Lower leg skin (tissue), 4 donors: ENCODE measurements around the gene ANXA6. TPM values are rescaled to one million over a fixed set of nuclear protein-coding genes. Genes with fewer than 3 reads are reported as not detected.
A peak's percentile ranks its signal among the peaks of the same experiment; 100 is the strongest.

Experiments used
- DNase-seq, 2 donors: peaks; one replicate each; pipeline ENCODE4 v3.0.0-alpha.2; 2019; ENCODE audit warnings: low spot score in 2 of 2
- H3K4me3 ChIP-seq: fragments of 200-600 bp; sonication (generic); 2 replicates; pipeline ENCODE4 v1.5.1; 2017; ENCODE audit warnings: mild to moderate bottlenecking, low read depth; ENCODE audit not compliant: poor library complexity, severe bottlenecking
- POLR2A ChIP-seq, 2 donors: fragments of 450-650 bp; IDR thresholded peaks; one replicate each; pipeline ENCODE4 v1.6.1; 2016 to 2017; ENCODE audit warnings: antibody characterized with exemption in 2 of 2, mild to moderate bottlenecking in 1 of 2, moderate library complexity in 1 of 2
- WGBS, 2 donors: methylation state at CpG; one replicate each; pipeline ENCODE4 v1.1.5; 2018; 5-methylcytosine and 5-hydroxymethylcytosine counted together
- intact Hi-C: fragments of 100-400 bp; cut with DNase I; formaldehyde crosslinking; loops from one replicate; pipeline ENCODE4 v1.15.0; 2023; ENCODE audit warnings: low total_unique reads
- total RNA-seq, 4 donors: library from RNA; depleted of rRNA; stranded (reverse); fragments of >200 nt; gene quantifications; one replicate each; pipeline ENCODE4 v1.1.0, GENCODE V29; 2016
- TF ChIP-seq, protein P1 (sequence below), 3 donors: fragments of 450-650 bp; IDR thresholded peaks; one replicate each; pipeline ENCODE4 v1.5.1; 2016; ENCODE audit warnings: antibody characterized with exemption in 3 of 3, mild to moderate bottlenecking in 3 of 3, moderate library complexity in 2 of 3

Gene ANXA6
- 10 to 100 TPM; 34.2 to 68.4 (median 43.3) TPM for total RNA-seq

DNA sequence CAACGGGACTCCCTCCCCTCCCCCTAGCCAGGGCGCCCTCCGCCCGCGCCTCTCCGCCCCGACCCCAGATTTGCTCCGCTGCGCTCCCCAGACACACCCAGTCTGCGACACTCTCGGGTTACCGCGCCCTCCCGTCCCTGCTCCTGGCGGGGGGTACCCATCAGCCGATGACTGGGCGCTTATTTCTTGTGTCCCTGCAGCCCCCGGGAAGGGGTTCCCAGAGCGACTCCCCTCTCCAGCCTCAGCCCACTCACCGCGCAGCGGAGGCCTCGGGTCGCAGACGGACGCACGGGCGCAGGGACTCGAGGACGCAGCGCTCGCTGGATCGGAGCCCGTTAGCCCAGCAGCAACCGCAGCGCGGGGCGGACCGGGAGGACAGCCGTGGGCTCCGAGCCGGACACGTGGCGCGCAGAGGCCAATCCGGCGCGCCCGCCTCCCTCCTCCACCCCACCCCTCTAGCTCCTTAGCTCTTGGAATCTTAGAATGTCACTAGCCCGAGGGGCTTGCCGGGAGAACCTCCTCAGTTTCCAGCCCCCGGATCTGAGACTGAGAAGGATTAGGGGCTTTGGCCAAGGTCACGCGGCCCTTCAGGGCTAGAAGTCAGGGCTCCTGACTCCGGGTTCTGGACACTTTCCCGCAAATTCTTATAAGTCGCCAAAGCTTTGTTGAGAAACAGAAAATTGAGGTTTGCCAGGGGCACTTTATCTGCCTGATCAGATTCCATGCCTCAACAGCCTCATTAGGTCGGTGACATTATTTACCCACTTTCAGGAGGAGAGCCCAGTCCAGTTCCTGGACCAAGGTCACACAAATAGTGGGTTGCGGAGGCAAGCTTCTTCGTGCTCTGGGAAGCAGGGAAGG, at the start of gene ANXA6:
TSS of gene ANXA6 (minus strand) at position 354 of the 861 bp plus-strand sequence. CDS start 9,878 bp downstream, outside the sequence.
- TF ChIP-seq POLR2A (IDR thresholded peaks at IDR 0.05): no peak
- TF ChIP-seq, protein P1, sequence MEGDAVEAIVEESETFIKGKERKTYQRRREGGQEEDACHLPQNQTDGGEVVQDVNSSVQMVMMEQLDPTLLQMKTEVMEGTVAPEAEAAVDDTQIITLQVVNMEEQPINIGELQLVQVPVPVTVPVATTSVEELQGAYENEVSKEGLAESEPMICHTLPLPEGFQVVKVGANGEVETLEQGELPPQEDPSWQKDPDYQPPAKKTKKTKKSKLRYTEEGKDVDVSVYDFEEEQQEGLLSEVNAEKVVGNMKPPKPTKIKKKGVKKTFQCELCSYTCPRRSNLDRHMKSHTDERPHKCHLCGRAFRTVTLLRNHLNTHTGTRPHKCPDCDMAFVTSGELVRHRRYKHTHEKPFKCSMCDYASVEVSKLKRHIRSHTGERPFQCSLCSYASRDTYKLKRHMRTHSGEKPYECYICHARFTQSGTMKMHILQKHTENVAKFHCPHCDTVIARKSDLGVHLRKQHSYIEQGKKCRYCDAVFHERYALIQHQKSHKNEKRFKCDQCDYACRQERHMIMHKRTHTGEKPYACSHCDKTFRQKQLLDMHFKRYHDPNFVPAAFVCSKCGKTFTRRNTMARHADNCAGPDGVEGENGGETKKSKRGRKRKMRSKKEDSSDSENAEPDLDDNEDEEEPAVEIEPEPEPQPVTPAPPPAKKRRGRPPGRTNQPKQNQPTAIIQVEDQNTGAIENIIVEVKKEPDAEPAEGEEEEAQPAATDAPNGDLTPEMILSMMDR (IDR thresholded peaks at IDR 0.05): no peak
- intact Hi-C loops: no loop called here
- 1 to 2% methylated on average over 23 to 43 of the region's 60 CpGs for WGBS, 2 donors
- H3K4me3 ChIP-seq: peak within 1 kb of the TSS; percentile 71
- DNase-seq: peak; percentile 80 to 97

DNA sequence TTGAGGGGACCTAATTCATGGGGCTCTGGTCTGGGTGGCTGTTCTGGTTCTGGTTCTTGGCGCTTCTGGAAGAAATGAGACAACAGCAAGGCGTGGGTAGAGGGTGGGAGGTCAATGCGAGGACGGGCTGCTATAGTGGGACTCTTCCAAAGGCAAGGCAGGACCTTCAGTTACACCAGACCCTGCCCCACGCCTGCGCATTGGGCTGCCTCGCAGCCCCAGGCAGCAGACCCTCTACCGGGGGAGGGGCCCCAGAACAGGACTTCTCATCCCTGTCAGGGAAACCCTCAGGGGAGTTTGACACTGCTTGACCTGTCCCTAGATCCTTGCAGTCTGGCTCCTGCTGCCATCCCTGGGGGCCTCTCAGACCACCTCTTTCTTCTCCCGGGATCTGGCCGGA, 47.8 kb upstream of the ANXA6 start:
- TF ChIP-seq POLR2A (IDR thresholded peaks at IDR 0.05): no peak
- TF ChIP-seq, protein P1 (IDR thresholded peaks at IDR 0.05): no peak
- DNase-seq: peak in 1 of 2 donors; percentile 63
- WGBS, 2 donors: 84 to 88% methylated on average over 10 of the region's 10 CpGs
- intact Hi-C loops: no loop called here
- H3K4me3 ChIP-seq: no peak overlapping the region

DNA sequence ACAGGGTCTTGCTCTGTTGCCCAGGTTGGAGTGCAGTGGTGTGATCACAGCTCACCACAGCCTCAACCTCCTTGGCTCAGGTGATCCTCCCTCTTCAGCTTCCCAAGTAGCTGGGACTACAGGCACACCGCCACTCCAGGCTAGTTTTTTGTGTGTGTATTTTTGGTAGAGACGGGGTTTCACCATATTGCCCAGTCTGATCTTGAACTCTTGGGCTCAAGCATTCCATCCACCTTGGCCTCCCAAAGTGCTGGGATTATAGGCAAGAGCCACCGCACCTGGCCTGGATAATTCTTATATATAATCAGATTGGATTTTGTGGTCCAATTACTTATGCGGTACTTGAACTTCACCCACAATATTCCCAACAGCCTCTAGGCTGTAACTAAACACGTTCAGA, 46.5 kb upstream of the ANXA6 start:
- DNase-seq: peak in 1 of 2 donors; percentile 56
- TF ChIP-seq, protein P1 (IDR thresholded peaks at IDR 0.05): no peak
- TF ChIP-seq POLR2A (IDR thresholded peaks at IDR 0.05): no peak
- intact Hi-C loops: no loop called here
- WGBS, 2 donors: 82% methylated on average over 5 of the region's 5 CpGs
- H3K4me3 ChIP-seq: no peak overlapping the region

DNA sequence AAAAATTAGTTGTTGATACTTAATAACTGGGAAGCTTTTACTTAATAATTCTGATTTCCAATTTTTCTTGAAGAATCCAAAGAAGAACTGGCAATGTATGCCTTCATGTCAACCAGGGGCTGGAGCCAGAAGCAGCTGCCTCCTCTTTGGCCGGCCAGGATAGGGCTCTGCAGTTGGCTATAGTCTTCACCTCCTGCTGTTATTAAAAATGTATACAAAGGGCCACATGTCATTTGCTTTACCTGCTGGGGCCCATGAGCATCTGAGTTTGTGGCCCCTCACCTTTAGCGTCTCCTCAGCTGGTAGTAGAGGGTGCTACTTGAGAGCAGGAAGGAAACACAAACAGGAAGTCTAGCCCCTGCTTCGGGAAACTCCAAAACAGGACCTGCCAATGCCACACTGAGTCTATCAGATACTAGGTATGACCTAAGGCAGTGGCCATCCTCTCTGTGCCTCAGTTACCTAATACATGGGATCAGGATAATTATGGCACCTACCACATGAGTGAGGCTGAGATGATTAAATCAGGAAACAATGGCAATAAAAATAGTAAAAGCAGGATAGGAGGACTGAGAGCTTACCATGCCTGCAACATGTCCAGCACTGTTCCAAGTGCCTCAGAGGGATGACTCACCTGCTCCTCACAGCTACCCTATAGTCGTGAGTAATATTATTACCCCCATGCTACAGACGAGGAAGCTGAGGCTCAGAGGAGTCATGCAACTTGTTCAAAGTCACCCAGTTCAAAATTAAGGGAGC, 45.0 kb upstream of the ANXA6 start:
- DNase-seq: peak in 1 of 2 donors; percentile 37
- TF ChIP-seq, protein P1 (IDR thresholded peaks at IDR 0.05): no peak
- TF ChIP-seq POLR2A (IDR thresholded peaks at IDR 0.05): no peak
- intact Hi-C loops: no loop called here
- H3K4me3 ChIP-seq: no peak overlapping the region
- WGBS, 2 donors: 53 to 64% methylated on average over 5 of the region's 5 CpGs

DNA sequence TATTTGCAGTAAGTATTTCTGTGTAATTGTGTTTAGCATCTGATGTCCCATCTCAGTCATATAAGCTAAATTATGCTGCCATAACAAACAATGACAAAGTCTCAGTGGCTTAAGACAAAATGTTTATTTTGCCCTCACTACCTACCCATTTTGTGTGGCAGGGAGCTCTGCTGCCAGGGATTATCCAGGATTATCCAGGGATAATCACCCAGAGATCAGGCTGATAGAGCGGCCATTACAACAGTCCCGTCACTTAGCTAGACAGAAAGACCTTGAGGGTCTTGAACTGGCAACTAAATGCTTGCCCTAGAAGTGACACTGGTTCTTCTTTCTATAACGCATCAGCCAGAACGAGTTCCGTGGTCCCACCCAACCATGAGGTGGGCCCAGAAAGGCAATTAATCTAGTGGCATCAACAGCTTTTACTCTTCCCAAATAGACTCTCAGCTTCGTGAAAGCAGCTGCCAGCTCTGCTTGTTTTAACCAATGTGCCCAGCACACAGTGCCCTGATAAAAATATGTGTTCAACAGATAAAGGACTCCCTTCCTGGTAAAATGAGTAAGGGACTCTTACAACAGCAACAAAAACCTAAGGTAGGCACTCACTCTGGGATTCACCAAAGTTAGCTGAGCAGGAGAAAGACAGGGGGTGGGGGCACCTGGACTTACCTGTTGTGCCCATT, 43.5 kb upstream of the ANXA6 start:
- WGBS, 2 donors: 80 to 85% methylated on average over 6 of the region's 6 CpGs
- DNase-seq: peak in 1 of 2 donors; percentile 15
- H3K4me3 ChIP-seq: no peak overlapping the region
- intact Hi-C loops: no loop called here
- TF ChIP-seq, protein P1 (IDR thresholded peaks at IDR 0.05): no peak
- no peak for TF ChIP-seq POLR2A (IDR thresholded peaks at IDR 0.05)
